GM21786 (cell line): ENCODE data around the gene GLI2.

Experiments used
- ATAC-seq: cut with Tn5 transposase; IDR thresholded peaks from one replicate; pipeline ENCODE4 v1.9.1; 2021; ENCODE audit not compliant: unreplicated experiment

Gene GLI2

GRCh38 chr2:120754067-120754960, 18.6 kb downstream of the GLI2 start:
- no peak for ATAC-seq

GRCh38 chr2:120758181-120759144, 22.8 kb downstream of the GLI2 start:
- no peak for ATAC-seq

GRCh38 chr2:120759543-120760331, 24.1 kb downstream of the GLI2 start:
- ATAC-seq, result no peak

- no peak for ATAC-seq
These were observed 24.9 kb downstream of the GLI2 start for GRCh38 chr2:120760446-120761135.

GRCh38 chr2:120761164-120761861, 25.6 kb downstream of the GLI2 start:
- ATAC-seq, result no peak

- ATAC-seq, result no peak
These were observed 26.2 kb downstream of the GLI2 start for GRCh38 chr2:120761911-120762310.

- no peak for ATAC-seq
These were observed 26.8 kb downstream of the GLI2 start for GRCh38 chr2:120762341-120763061.

- no peak for ATAC-seq
These were observed 27.8 kb downstream of the GLI2 start for GRCh38 chr2:120763508-120763907.

GRCh38 chr2:120763931-120764330, 28.3 kb downstream of the GLI2 start:
- ATAC-seq, result no peak

- ATAC-seq, result no peak
These were observed 28.8 kb downstream of the GLI2 start for GRCh38 chr2:120764492-120764891.

- ATAC-seq, result no peak
These were observed 29.5 kb downstream of the GLI2 start for GRCh38 chr2:120764991-120765677.

GRCh38 chr2:120765678-120766469, 30.2 kb downstream of the GLI2 start:
- no peak for ATAC-seq

- ATAC-seq, result no peak
These were observed 31.0 kb downstream of the GLI2 start for GRCh38 chr2:120766470-120767351.

GRCh38 chr2:120767486-120768005, 31.9 kb downstream of the GLI2 start:
- no peak for ATAC-seq

- no peak for ATAC-seq
These were observed 32.7 kb downstream of the GLI2 start for GRCh38 chr2:120768112-120769048.
